IPS-15b (cell line): ENCODE measurements around the gene SYNGR2.
"Not testable (repeated sequence)": the region's sequence is repeated elsewhere in the genome, so short reads cannot be mapped to it uniquely, and the experiment has no call there.

ENCODE experiments used
- H3K27me3 ChIP-seq: one replicate; pipeline ENCODE4 v1.6.1; 2013; ENCODE audit warnings: low read length; ENCODE audit not compliant: control insufficient read depth, insufficient read depth
- H3K36me3 ChIP-seq: one replicate; pipeline ENCODE4 v1.6.1; 2013; ENCODE audit warnings: low read length; ENCODE audit not compliant: control insufficient read depth, insufficient read depth
- H3K4me1 ChIP-seq: one replicate; pipeline ENCODE4 v1.6.1; 2013; ENCODE audit warnings: mild to moderate bottlenecking, low read length; ENCODE audit not compliant: control insufficient read depth, insufficient read depth
- H3K4me3 ChIP-seq: one replicate; pipeline ENCODE4 v1.5.1; 2013; ENCODE audit warnings: low read depth, low read length
- H3K9ac ChIP-seq: one replicate; pipeline ENCODE4 v1.6.1; 2013; ENCODE audit warnings: low read depth, mild to moderate bottlenecking, low read length
- H3K9me3 ChIP-seq: one replicate; pipeline ENCODE4 v1.6.1; 2013; ENCODE audit warnings: mild to moderate bottlenecking, low read length; ENCODE audit not compliant: control insufficient read depth, insufficient read depth

Gene SYNGR2

GRCh38 chr17:78171591-78172248 lies 3.3 kb downstream of the SYNGR2 start:
- H3K4me3 ChIP-seq, H3K9me3 ChIP-seq, H3K9ac ChIP-seq, H3K27me3 ChIP-seq: not testable (repeated sequence)
- H3K36me3 ChIP-seq, result peaks cover 45% of the 10 kb centered on the region
- H3K4me1 ChIP-seq, result peaks cover 10% of the 10 kb centered on the region

GRCh38 chr17:78172249-78173051 lies 4.1 kb downstream of the SYNGR2 start:
- Histone ChIP-seq H3K36me3 (peaks cover 45% of the 10 kb centered on the region), H3K27me3 (no peaks in the 10 kb centered on the region), H3K4me3 (no peak overlapping the region), H3K4me1 (peaks cover 10% of the 10 kb centered on the region), H3K9me3 (no peaks in the 10 kb centered on the region), H3K9ac (no peak overlapping the region)

GRCh38 chr17:78173097-78173715 lies 4.8 kb downstream of the SYNGR2 start:
- Histone ChIP-seq H3K27me3 (no peaks in the 10 kb centered on the region), H3K4me3 (no peak overlapping the region), H3K9ac (no peak overlapping the region), H3K4me1 (peaks cover 10% of the 10 kb centered on the region), H3K9me3 (no peaks in the 10 kb centered on the region), H3K36me3 (peaks cover 46% of the 10 kb centered on the region)

- no peaks in the 10 kb centered on the region for H3K9me3 ChIP-seq
- H3K4me3 ChIP-seq, result no peak overlapping the region
- no peaks in the 10 kb centered on the region for H3K27me3 ChIP-seq
- no peak overlapping the region for H3K9ac ChIP-seq
- peaks cover 10% of the 10 kb centered on the region for H3K4me1 ChIP-seq
- peaks cover 57% of the 10 kb centered on the region for H3K36me3 ChIP-seq
These were observed 6.0 kb downstream of the SYNGR2 start for GRCh38 chr17:78174346-78174869.

GRCh38 chr17:78174870-78175642 lies 6.7 kb downstream of the SYNGR2 start:
- peaks cover 5% of the 10 kb centered on the region for H3K4me1 ChIP-seq
- H3K9ac ChIP-seq, result no peak overlapping the region
- no peak overlapping the region for H3K4me3 ChIP-seq
- peaks cover 61% of the 10 kb centered on the region for H3K36me3 ChIP-seq
- H3K9me3 ChIP-seq, result no peaks in the 10 kb centered on the region
- H3K27me3 ChIP-seq, result no peaks in the 10 kb centered on the region

GRCh38 chr17:78175643-78175981 lies 7.2 kb downstream of the SYNGR2 start:
- Histone ChIP-seq H3K36me3 (peaks cover 62% of the 10 kb centered on the region), H3K27me3 (no peaks in the 10 kb centered on the region), H3K4me1 (peaks cover 5% of the 10 kb centered on the region), H3K9ac (no peak overlapping the region), H3K9me3 (no peaks in the 10 kb centered on the region), H3K4me3 (no peak overlapping the region)

- Histone ChIP-seq H3K9ac (no peak overlapping the region), H3K27me3 (no peaks in the 10 kb centered on the region), H3K9me3 (no peaks in the 10 kb centered on the region), H3K36me3 (peaks cover 53% of the 10 kb centered on the region), H3K4me1 (peaks cover 5% of the 10 kb centered on the region), H3K4me3 (no peak overlapping the region)
These were observed 8.2 kb downstream of the SYNGR2 start for GRCh38 chr17:78176548-78177025.

- no peaks in the 10 kb centered on the region for H3K9me3 ChIP-seq
- peaks cover 43% of the 10 kb centered on the region for H3K36me3 ChIP-seq
- H3K4me3 ChIP-seq, result no peak overlapping the region
- H3K9ac ChIP-seq, result no peak overlapping the region
- H3K4me1 ChIP-seq, result no peaks in the 10 kb centered on the region
- H3K27me3 ChIP-seq, result no peaks in the 10 kb centered on the region
These were observed 11.0 kb downstream of the SYNGR2 start for GRCh38 chr17:78179372-78179771.

- Histone ChIP-seq H3K27me3 (no peaks in the 10 kb centered on the region), H3K4me1 (no peaks in the 10 kb centered on the region), H3K36me3 (peaks cover 44% of the 10 kb centered on the region), H3K4me3 (no peak overlapping the region), H3K9ac (no peak overlapping the region), H3K9me3 (no peaks in the 10 kb centered on the region)
These were observed 11.7 kb downstream of the SYNGR2 start for GRCh38 chr17:78180083-78180482.

GRCh38 chr17:78180508-78180907 lies 12.1 kb downstream of the SYNGR2 start:
- Histone ChIP-seq H3K4me3 (no peak overlapping the region), H3K4me1 (peaks cover 3% of the 10 kb centered on the region), H3K27me3 (no peaks in the 10 kb centered on the region), H3K9me3 (no peaks in the 10 kb centered on the region), H3K9ac (no peak overlapping the region), H3K36me3 (peaks cover 46% of the 10 kb centered on the region)

GRCh38 chr17:78182504-78182903 lies 14.1 kb downstream of the SYNGR2 start:
- Histone ChIP-seq H3K9me3 (no peaks in the 10 kb centered on the region), H3K27me3 (no peaks in the 10 kb centered on the region), H3K36me3 (peaks cover 40% of the 10 kb centered on the region), H3K9ac (no peak overlapping the region), H3K4me3 (no peak overlapping the region), H3K4me1 (peaks cover 3% of the 10 kb centered on the region)
